IMR-90 (cell line): ENCODE data around the gene ZNF208. TPM values are rescaled to one million over a fixed set of nuclear protein-coding genes. Genes with fewer than 3 reads are reported as not detected.
"Not testable (repeated sequence)": the region's sequence is repeated elsewhere in the genome, so short reads cannot be mapped to it uniquely, and the experiment has no call there.

Experiments
- ATAC-seq: fragments of 200-7000 bp; cut with Tn5 transposase; 2 replicates; pipeline ENCODE4 v1.9.1; 2020; ENCODE audit warnings: low read depth, mild to moderate bottlenecking, moderate library complexity
- BruUV-seq: library from RNA; stranded (reverse); fragments of 400-500 nt; replicated peaks from 2 replicates; lab custom pipeline; 2021; lab: Mats Ljungman, UMichigan
- CTCF ChIA-PET: fragments of 300-600 bp; formaldehyde crosslinking; extraction: SDS; loops from one replicate; lab custom pipeline; 2021; ENCODE audit warnings: antibody characterized with exemption; lab: Yijun Ruan, JAX
- POLR2A ChIA-PET: fragments of 300-600 bp; sonication (Branson Sonifier 250); formaldehyde crosslinking; loops from one replicate; lab custom pipeline; 2022; ENCODE audit warnings: antibody characterized with exemption; ENCODE audit not compliant: unreplicated experiment; lab: Charles Lee
- DNase-seq: peaks from one replicate; pipeline ENCODE4 v3.0.0; 2013
- H2AFZ ChIP-seq: replicated peaks from 2 replicates; pipeline ENCODE3; 2013; ENCODE audit warnings: low read length, mild to moderate bottlenecking; ENCODE audit not compliant: poor library complexity
- H2AK5ac ChIP-seq: 2 replicates; pipeline ENCODE4 v1.6.1; 2013; ENCODE audit warnings: low read depth, low read length, inconsistent platforms
- H2AK9ac ChIP-seq: replicated peaks from 2 replicates; pipeline ENCODE3; 2013; ENCODE audit warnings: mild to moderate bottlenecking, low read depth, low read length, moderate library complexity; ENCODE audit not compliant: poor library complexity
- H2BK120ac ChIP-seq: 2 replicates; pipeline ENCODE4 v1.6.1; 2013; ENCODE audit warnings: low read depth, low read length, inconsistent platforms
- H2BK15ac ChIP-seq: 3 replicates; pipeline ENCODE4 v1.6.1; 2013; ENCODE audit warnings: low read depth, low read length, inconsistent platforms
- H2BK20ac ChIP-seq: 2 replicates; pipeline ENCODE4 v1.6.1; 2013; ENCODE audit warnings: low read depth, mild to moderate bottlenecking, inconsistent platforms, low read length, moderate library complexity
- H2BK5ac ChIP-seq: 2 replicates; pipeline ENCODE4 v1.6.1; 2013; ENCODE audit warnings: mild to moderate bottlenecking, low read depth, low read length, inconsistent platforms; ENCODE audit not compliant: poor library complexity, severe bottlenecking
- H3K14ac ChIP-seq: replicated peaks from 2 replicates; pipeline ENCODE4 v1.6.1; 2013; ENCODE audit warnings: low read depth, low read length, inconsistent platforms
- H3K18ac ChIP-seq: 2 replicates; pipeline ENCODE4 v1.6.1; 2013; ENCODE audit warnings: low read depth, low read length, control low read depth
- H3K23ac ChIP-seq: 2 replicates; pipeline ENCODE4 v1.6.1; 2013; ENCODE audit warnings: low read depth, low read length, inconsistent platforms
- H3K27ac ChIP-seq: 2 replicates; pipeline ENCODE4 v1.5.1; 2013; ENCODE audit warnings: mild to moderate bottlenecking, control low read depth, low read length; ENCODE audit not compliant: insufficient read depth
- H3K27me3 ChIP-seq: 2 replicates; pipeline ENCODE4 v1.6.1; 2013; ENCODE audit warnings: low read length; ENCODE audit not compliant: control insufficient read depth, insufficient read depth
- H3K36me3 ChIP-seq: 2 replicates; pipeline ENCODE4 v1.6.1; 2013; ENCODE audit warnings: low read length, mixed read lengths; ENCODE audit not compliant: control insufficient read depth, insufficient read depth
- H3K4ac ChIP-seq: 2 replicates; pipeline ENCODE4 v1.6.1; 2013; ENCODE audit warnings: low read depth, low read length, inconsistent platforms
- H3K4me1 ChIP-seq: 2 replicates; pipeline ENCODE4 v1.6.1; 2013; ENCODE audit warnings: low read length, mixed read lengths; ENCODE audit not compliant: control insufficient read depth, insufficient read depth
- H3K4me2 ChIP-seq: 2 replicates; pipeline ENCODE4 v1.6.1; 2013; ENCODE audit warnings: low read depth, mild to moderate bottlenecking, control low read depth, low read length, moderate library complexity
- H3K4me3 ChIP-seq: 2 replicates; pipeline ENCODE4 v1.5.1; 2013; ENCODE audit warnings: low read depth, mild to moderate bottlenecking, control low read depth, low read length, moderate library complexity; ENCODE audit not compliant: insufficient read depth
- H3K56ac ChIP-seq: 2 replicates; pipeline ENCODE4 v1.6.1; 2013; ENCODE audit warnings: low read length, inconsistent platforms; ENCODE audit not compliant: insufficient read depth; ENCODE audit errors: extremely low read depth
- H3K79me1 ChIP-seq, 2 experiments: 2 replicates each; pipeline ENCODE4 v1.6.1; 2013; ENCODE audit warnings: low read length in 2 of 2, inconsistent platforms in 1 of 2, low read depth in 1 of 2
- H3K9ac ChIP-seq: 2 replicates; pipeline ENCODE4 v1.6.1; 2013; ENCODE audit warnings: low read depth, low read length, control low read depth
- H3K9me1 ChIP-seq: 2 replicates; pipeline ENCODE4 v1.6.1; 2013; ENCODE audit warnings: low read length, inconsistent platforms; ENCODE audit not compliant: insufficient read depth
- H3K9me3 ChIP-seq: 2 replicates; pipeline ENCODE4 v1.6.1; 2013; ENCODE audit warnings: low read length; ENCODE audit not compliant: control insufficient read depth, insufficient read depth
- H4K20me1 ChIP-seq: 2 replicates; pipeline ENCODE4 v1.6.1; 2013; ENCODE audit warnings: low read length, inconsistent platforms; ENCODE audit not compliant: insufficient read depth
- H4K5ac ChIP-seq: 2 replicates; pipeline ENCODE4 v1.6.1; 2013; ENCODE audit warnings: mild to moderate bottlenecking, low read depth, low read length, control low read depth
- H4K8ac ChIP-seq, 2 experiments: 2 replicates each; pipeline ENCODE4 v1.6.1; 2013; ENCODE audit warnings: low read depth in 2 of 2, low read length in 2 of 2, control low read depth in 1 of 2, inconsistent platforms in 1 of 2
- H4K91ac ChIP-seq: 2 replicates; pipeline ENCODE4 v1.6.1; 2013; ENCODE audit warnings: low read depth, low read length, inconsistent platforms; ENCODE audit not compliant: insufficient read depth
- WGBS, 2 experiments: methylation state at CpG; one replicate each; pipeline versions ENCODE4 v1.1.5 to v1.1.7; 2013; ENCODE audit warnings: missing lambda C conversion rate in 2 of 2; ENCODE audit not compliant: insufficient read length in 1 of 2; ENCODE audit errors: extremely low coverage in 2 of 2; 5-methylcytosine and 5-hydroxymethylcytosine counted together
- dilution Hi-C: fragments of 300-500 bp; cut with HindIII; formaldehyde crosslinking; loops from one replicate; pipeline ENCODE4 v1.14.3; 2018; ENCODE audit warnings: low sequenced_read_pairs; ENCODE audit not compliant: unreplicated experiment
- in situ Hi-C: fragments of 300-500 bp; cut with MboI; formaldehyde crosslinking; loops from 3 replicates; pipeline ENCODE4 v1.14.3; 2019; ENCODE audit warnings: low sequenced_read_pairs, inconsistent platforms, mixed read lengths
- intact Hi-C: fragments of 100-400 bp; cut with micrococcal nuclease; formaldehyde crosslinking; loops from 2 replicates; pipeline ENCODE4 v1.10.0; 2022
- polyA plus RNA-seq, 3 experiments: library from polyadenylated mRNA; depleted of rRNA; stranded (reverse); fragments of >200 nt; gene quantifications; 2 replicates each; pipeline ENCODE4 v1.2.3, GENCODE V29; 2012; ENCODE audit warnings: low replicate concordance in 1 of 3
- total RNA-seq: library from RNA; depleted of rRNA; stranded (reverse); fragments of >200 nt; gene quantifications from 2 replicates; pipeline ENCODE4 v1.2.3, GENCODE V29; 2012

The ZNF208 gene
- total and polyA plus RNA-seq, 2 of the 4 experiments (the other 2 are of a cell fraction): not detected

DNA sequence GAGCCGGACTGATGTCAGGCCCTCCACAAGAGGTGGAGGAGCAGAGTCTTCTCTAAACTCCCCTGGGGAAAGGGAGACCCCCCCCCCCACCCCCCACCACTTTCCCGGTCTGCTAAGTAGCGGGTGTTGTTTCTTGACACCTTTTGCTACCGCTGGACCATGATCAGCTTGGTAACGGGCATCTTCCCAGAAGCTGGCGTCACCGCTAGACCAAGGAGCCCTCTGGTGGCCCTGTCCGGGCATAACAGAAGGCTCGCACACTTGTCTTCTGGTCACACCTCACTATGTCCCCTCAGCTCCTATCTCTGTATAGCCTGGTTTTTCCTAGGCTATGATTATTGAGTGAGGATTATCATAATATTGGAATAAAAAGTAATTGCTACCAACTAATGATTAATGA lies 120.7 kb downstream of the ZNF208 start:
- POLR2A ChIA-PET, H3K36me3 ChIP-seq, H2BK5ac ChIP-seq, H3K9ac ChIP-seq, H2BK20ac ChIP-seq, H3K79me1 ChIP-seq, H3K4me3 ChIP-seq, H3K56ac ChIP-seq, H4K20me1 ChIP-seq, DNase-seq, H2BK15ac ChIP-seq, H3K4me1 ChIP-seq, H3K18ac ChIP-seq, ATAC-seq, H4K91ac ChIP-seq, H4K5ac ChIP-seq, H3K14ac ChIP-seq, H3K9me1 ChIP-seq, H2AFZ ChIP-seq, H3K23ac ChIP-seq, H3K27ac ChIP-seq, H3K4me2 ChIP-seq, in situ Hi-C loops, H2AK9ac ChIP-seq, dilution Hi-C loops, H4K8ac ChIP-seq, CTCF ChIA-PET, H2AK5ac ChIP-seq, H3K4ac ChIP-seq, H3K9me3 ChIP-seq, BruUV-seq, H3K27me3 ChIP-seq, H2BK120ac ChIP-seq: not testable (repeated sequence)
- intact Hi-C loops: loop anchor here (2.0 kb wide), 1 partner anchor 687 kb away; no protein-coding TSS in a partner anchor
- no CpG with 5 or more reads among the region's 9 CpGs for WGBS, 2 experiments

GRCh38 chr19:21885516-21885915 lies 125.2 kb downstream of the ZNF208 start:
- H2BK5ac ChIP-seq, H3K4me3 ChIP-seq, H2BK15ac ChIP-seq, BruUV-seq, dilution Hi-C loops, H3K4ac ChIP-seq, H3K9ac ChIP-seq, H2AFZ ChIP-seq, H4K91ac ChIP-seq, H2BK120ac ChIP-seq, H3K18ac ChIP-seq, H3K14ac ChIP-seq, intact Hi-C loops, in situ Hi-C loops, H2AK5ac ChIP-seq, H3K9me1 ChIP-seq, H4K8ac ChIP-seq, H3K27me3 ChIP-seq, DNase-seq, H3K23ac ChIP-seq, POLR2A ChIA-PET, H3K56ac ChIP-seq, H3K4me1 ChIP-seq, H3K4me2 ChIP-seq, H3K27ac ChIP-seq, H4K5ac ChIP-seq, H4K20me1 ChIP-seq, CTCF ChIA-PET, H2BK20ac ChIP-seq, ATAC-seq, H2AK9ac ChIP-seq, H3K36me3 ChIP-seq, H3K79me1 ChIP-seq, H3K9me3 ChIP-seq: not testable (repeated sequence)
- no CpG with 5 or more reads among the region's 2 CpGs for WGBS, 2 experiments
